ENCODE results near the gene KCTD15. TPM values are rescaled to one million over a fixed set of nuclear protein-coding genes. Genes with fewer than 3 reads are reported as not detected.
A peak's percentile ranks its signal among the peaks of the same experiment; 100 is the strongest.

KCTD15 gene
- 10 to 100 TPM; 13.8 to 14.0 TPM for total RNA-seq

GRCh38 chr19:33796164-33796875 is at the start of gene KCTD15:
KCTD15 (plus strand) TSS chr19:33796870; CDS start chr19:33800455, 3,585 bp downstream.
- peak; percentile 67 for DNase-seq
- H3K9me3 ChIP-seq, result no peaks in the 10 kb centered on the region
- intact Hi-C loops (cut with DNase I), result no loop called here

DNA sequence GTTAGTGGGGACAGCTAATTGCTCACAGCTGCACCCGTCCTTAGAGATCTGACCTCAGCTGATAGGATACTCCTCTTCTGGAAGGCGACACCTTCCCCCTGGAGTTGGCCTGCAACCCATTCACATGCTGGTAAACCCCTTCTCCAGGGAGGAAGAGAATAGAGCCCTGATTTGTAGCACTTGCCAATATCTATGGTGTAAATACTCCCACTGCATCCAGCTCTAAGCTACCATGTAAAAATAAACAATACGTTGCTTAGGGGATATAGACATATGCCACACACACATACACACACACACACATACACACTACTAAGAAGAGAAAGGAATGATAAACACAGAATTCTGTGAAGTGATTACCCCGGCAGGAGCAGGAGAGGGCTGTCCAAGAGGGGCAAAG is 49.4 kb upstream of the KCTD15 start:
- Histone ChIP-seq H3K27ac (no peak overlapping the region), H3K36me3 (no peaks in the 10 kb centered on the region), H3K9me3 (no peaks in the 10 kb centered on the region), H3K4me1 (no peaks in the 10 kb centered on the region), H3K4me3 (no peak overlapping the region), H3K9ac (ENCODE audit: low read depth in 2 of 2, low read length in 2 of 2) (no peak overlapping the region), H3K27me3 (no peaks in the 10 kb centered on the region)
- TF ChIP-seq, protein P1, sequence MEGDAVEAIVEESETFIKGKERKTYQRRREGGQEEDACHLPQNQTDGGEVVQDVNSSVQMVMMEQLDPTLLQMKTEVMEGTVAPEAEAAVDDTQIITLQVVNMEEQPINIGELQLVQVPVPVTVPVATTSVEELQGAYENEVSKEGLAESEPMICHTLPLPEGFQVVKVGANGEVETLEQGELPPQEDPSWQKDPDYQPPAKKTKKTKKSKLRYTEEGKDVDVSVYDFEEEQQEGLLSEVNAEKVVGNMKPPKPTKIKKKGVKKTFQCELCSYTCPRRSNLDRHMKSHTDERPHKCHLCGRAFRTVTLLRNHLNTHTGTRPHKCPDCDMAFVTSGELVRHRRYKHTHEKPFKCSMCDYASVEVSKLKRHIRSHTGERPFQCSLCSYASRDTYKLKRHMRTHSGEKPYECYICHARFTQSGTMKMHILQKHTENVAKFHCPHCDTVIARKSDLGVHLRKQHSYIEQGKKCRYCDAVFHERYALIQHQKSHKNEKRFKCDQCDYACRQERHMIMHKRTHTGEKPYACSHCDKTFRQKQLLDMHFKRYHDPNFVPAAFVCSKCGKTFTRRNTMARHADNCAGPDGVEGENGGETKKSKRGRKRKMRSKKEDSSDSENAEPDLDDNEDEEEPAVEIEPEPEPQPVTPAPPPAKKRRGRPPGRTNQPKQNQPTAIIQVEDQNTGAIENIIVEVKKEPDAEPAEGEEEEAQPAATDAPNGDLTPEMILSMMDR (IDR thresholded peaks at IDR 0.05), result no peak
- no peak for DNase-seq
- intact Hi-C loops (cut with DNase I), result no loop called here

More at GRCh38 chr19:33796164-33796875, at the start of gene KCTD15:
- H3K9ac ChIP-seq (ENCODE audit: low read depth in 2 of 2, low read length in 2 of 2), result peak within 1 kb of the TSS; percentile 61 to 78
- peaks cover 6% of the 10 kb centered on the region for H3K27me3 ChIP-seq
- H3K4me1 ChIP-seq, result no peaks in the 10 kb centered on the region
- H3K4me3 ChIP-seq, result peak within 1 kb of the TSS; percentile 81
- peak within 1 kb of the TSS; percentile 91 for H3K27ac ChIP-seq
- H3K36me3 ChIP-seq, result no peaks in the 10 kb centered on the region
- TF ChIP-seq, protein P1 (IDR thresholded peaks at IDR 0.05), result no peak

GRCh38 chr19:33748231-33748630 is 48.4 kb upstream of the KCTD15 start:
- intact Hi-C loops (cut with DNase I), result no loop called here
- Histone ChIP-seq H3K9me3 (no peaks in the 10 kb centered on the region), H3K36me3 (no peaks in the 10 kb centered on the region), H3K9ac (ENCODE audit: low read depth in 2 of 2, low read length in 2 of 2) (no peak overlapping the region), H3K27ac (no peak overlapping the region), H3K4me3 (no peak overlapping the region), H3K4me1 (no peaks in the 10 kb centered on the region), H3K27me3 (no peaks in the 10 kb centered on the region)
- no peak for DNase-seq
- TF ChIP-seq, protein P1 (IDR thresholded peaks at IDR 0.05), result no peak

DNA sequence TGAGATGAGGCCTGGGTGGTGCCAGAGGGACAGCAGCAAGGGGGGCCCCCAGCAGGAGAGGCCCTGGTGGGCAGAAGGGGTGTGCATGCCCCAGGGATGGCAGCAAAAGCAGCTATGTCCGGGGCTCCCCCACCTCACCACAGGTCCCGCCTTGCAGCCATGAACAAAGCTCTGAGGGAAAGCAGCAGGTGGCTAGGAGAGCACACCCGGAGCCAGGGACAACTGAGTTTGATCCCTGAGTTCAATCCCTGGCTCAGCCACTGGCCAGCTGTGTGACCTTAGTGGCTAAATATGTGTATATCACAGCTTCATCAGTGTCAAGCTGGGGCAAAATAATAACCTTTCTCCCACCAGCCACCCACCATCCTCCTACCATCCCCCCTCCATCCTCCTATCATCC is 47.7 kb upstream of the KCTD15 start:
- Histone ChIP-seq H3K9ac (ENCODE audit: low read depth in 2 of 2, low read length in 2 of 2) (no peak overlapping the region), H3K36me3 (no peaks in the 10 kb centered on the region), H3K27ac (no peak overlapping the region), H3K27me3 (no peaks in the 10 kb centered on the region), H3K4me1 (no peaks in the 10 kb centered on the region), H3K9me3 (no peaks in the 10 kb centered on the region), H3K4me3 (no peak overlapping the region)
- intact Hi-C loops (cut with DNase I), result no loop called here
- no peak for DNase-seq
- TF ChIP-seq, protein P1 (IDR thresholded peaks at IDR 0.05), result no peak

GRCh38 chr19:33749619-33750175 is 47.0 kb upstream of the KCTD15 start:
- Histone ChIP-seq H3K36me3 (no peaks in the 10 kb centered on the region), H3K4me1 (no peaks in the 10 kb centered on the region), H3K4me3 (no peak overlapping the region), H3K9ac (ENCODE audit: low read depth in 2 of 2, low read length in 2 of 2) (no peak overlapping the region), H3K9me3 (no peaks in the 10 kb centered on the region), H3K27ac (no peak overlapping the region), H3K27me3 (no peaks in the 10 kb centered on the region)
- TF ChIP-seq, protein P1 (IDR thresholded peaks at IDR 0.05), result no peak
- intact Hi-C loops (cut with DNase I), result no loop called here
- no peak for DNase-seq

Measured in colonic mucosa (tissue), 4 donors.